Measurements from ENCODE around the gene AUTS2.

Gene AUTS2

GRCh38 chr7:69833964-69834363 is 235.7 kb downstream of the AUTS2 start:
- H3K9ac ChIP-seq (ENCODE audit: low read depth in 1 of 2, low read length in 2 of 2) = no peak overlapping the region
- H3K27me3 ChIP-seq (ENCODE audit: control insufficient read depth in 1 of 2, insufficient read depth in 2 of 2, low read length in 2 of 2) = no peaks in the 10 kb centered on the region
- H3K36me3 ChIP-seq (ENCODE audit: control insufficient read depth in 1 of 2, insufficient read depth in 2 of 2, low read length in 2 of 2) = no peaks in the 10 kb centered on the region
- no peak overlapping the region for H3K4me3 ChIP-seq (ENCODE audit: low read depth in 1 of 2, low read length in 2 of 2)
- no peak overlapping the region for H3K27ac ChIP-seq (ENCODE audit: low read depth, low read length)
- no peaks in the 10 kb centered on the region for H3K9me3 ChIP-seq (ENCODE audit: control insufficient read depth in 1 of 2, low read length in 2 of 2)
- H3K4me1 ChIP-seq (ENCODE audit: control insufficient read depth in 1 of 2, insufficient read depth in 2 of 2, low read length in 2 of 2) = no peaks in the 10 kb centered on the region

DNA sequence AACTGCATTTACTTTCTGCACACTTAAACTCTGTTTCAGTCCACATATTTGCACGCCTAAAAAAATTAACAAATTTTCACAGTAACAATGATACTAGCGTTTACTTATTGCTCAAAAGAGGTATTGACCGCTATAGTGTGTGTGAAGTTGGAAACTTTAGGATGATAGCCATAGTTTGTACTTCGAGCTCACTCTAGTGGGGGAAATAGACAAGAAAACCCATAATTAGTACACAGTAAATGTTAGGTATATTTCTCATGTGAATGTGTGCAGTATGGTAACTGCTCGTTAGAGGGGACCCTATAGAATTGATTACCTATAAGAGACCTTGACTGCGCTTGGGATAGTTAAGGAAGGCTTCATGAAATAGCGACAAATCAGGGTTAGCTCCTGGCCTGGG is 238.4 kb downstream of the AUTS2 start:
- H3K27me3 ChIP-seq (ENCODE audit: control insufficient read depth in 1 of 2, insufficient read depth in 2 of 2, low read length in 2 of 2) = no peaks in the 10 kb centered on the region
- H3K9me3 ChIP-seq (ENCODE audit: control insufficient read depth in 1 of 2, low read length in 2 of 2) = no peaks in the 10 kb centered on the region
- no peak overlapping the region for H3K4me3 ChIP-seq (ENCODE audit: low read depth in 1 of 2, low read length in 2 of 2)
- no peak overlapping the region for H3K9ac ChIP-seq (ENCODE audit: low read depth in 1 of 2, low read length in 2 of 2)
- no peaks in the 10 kb centered on the region for H3K36me3 ChIP-seq (ENCODE audit: control insufficient read depth in 1 of 2, insufficient read depth in 2 of 2, low read length in 2 of 2)
- H3K27ac ChIP-seq (ENCODE audit: low read depth, low read length) = no peak overlapping the region
- H3K4me1 ChIP-seq (ENCODE audit: control insufficient read depth in 1 of 2, insufficient read depth in 2 of 2, low read length in 2 of 2) = no peaks in the 10 kb centered on the region

- no peak overlapping the region for H3K9ac ChIP-seq (ENCODE audit: low read depth in 1 of 2, low read length in 2 of 2)
- no peak overlapping the region for H3K4me3 ChIP-seq (ENCODE audit: low read depth in 1 of 2, low read length in 2 of 2)
- H3K9me3 ChIP-seq (ENCODE audit: control insufficient read depth in 1 of 2, low read length in 2 of 2) = no peaks in the 10 kb centered on the region
- no peaks in the 10 kb centered on the region for H3K36me3 ChIP-seq (ENCODE audit: control insufficient read depth in 1 of 2, insufficient read depth in 2 of 2, low read length in 2 of 2)
- H3K27me3 ChIP-seq (ENCODE audit: control insufficient read depth in 1 of 2, insufficient read depth in 2 of 2, low read length in 2 of 2) = no peaks in the 10 kb centered on the region
- no peak overlapping the region for H3K27ac ChIP-seq (ENCODE audit: low read depth, low read length)
- no peaks in the 10 kb centered on the region for H3K4me1 ChIP-seq (ENCODE audit: control insufficient read depth in 1 of 2, insufficient read depth in 2 of 2, low read length in 2 of 2)
Measured at GRCh38 chr7:69837387-69838068, 239.3 kb downstream of the AUTS2 start.

- H3K36me3 ChIP-seq (ENCODE audit: control insufficient read depth in 1 of 2, insufficient read depth in 2 of 2, low read length in 2 of 2) = no peaks in the 10 kb centered on the region
- H3K9ac ChIP-seq (ENCODE audit: low read depth in 1 of 2, low read length in 2 of 2) = no peak overlapping the region
- H3K9me3 ChIP-seq (ENCODE audit: control insufficient read depth in 1 of 2, low read length in 2 of 2) = no peaks in the 10 kb centered on the region
- H3K4me1 ChIP-seq (ENCODE audit: control insufficient read depth in 1 of 2, insufficient read depth in 2 of 2, low read length in 2 of 2) = no peaks in the 10 kb centered on the region
- H3K4me3 ChIP-seq (ENCODE audit: low read depth in 1 of 2, low read length in 2 of 2) = no peak overlapping the region
- no peaks in the 10 kb centered on the region for H3K27me3 ChIP-seq (ENCODE audit: control insufficient read depth in 1 of 2, insufficient read depth in 2 of 2, low read length in 2 of 2)
- no peak overlapping the region for H3K27ac ChIP-seq (ENCODE audit: low read depth, low read length)
Measured at GRCh38 chr7:69839782-69840181, 241.5 kb downstream of the AUTS2 start.

DNA sequence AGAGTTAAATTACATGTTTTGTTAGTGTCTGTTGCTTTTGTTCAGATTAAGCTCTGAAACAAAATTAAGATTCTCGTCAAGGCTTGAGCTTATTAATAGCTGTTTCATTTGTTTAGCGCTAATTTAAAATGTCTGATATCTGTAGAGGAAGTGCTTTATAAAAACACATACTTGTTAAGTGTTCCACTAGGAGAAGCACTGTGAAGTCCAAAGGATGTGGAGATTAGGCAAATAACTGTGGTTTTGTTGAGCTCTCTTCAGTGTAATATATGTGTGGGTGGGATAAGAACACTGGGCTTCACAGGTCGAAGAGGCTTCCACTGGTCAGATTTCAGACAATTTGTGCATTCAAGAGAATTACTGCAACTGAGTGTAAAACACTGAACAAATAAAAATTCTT is 242.0 kb downstream of the AUTS2 start:
- H3K9ac ChIP-seq (ENCODE audit: low read depth in 1 of 2, low read length in 2 of 2) = no peak overlapping the region
- H3K9me3 ChIP-seq (ENCODE audit: control insufficient read depth in 1 of 2, low read length in 2 of 2) = no peaks in the 10 kb centered on the region
- no peaks in the 10 kb centered on the region for H3K4me1 ChIP-seq (ENCODE audit: control insufficient read depth in 1 of 2, insufficient read depth in 2 of 2, low read length in 2 of 2)
- H3K27ac ChIP-seq (ENCODE audit: low read depth, low read length) = no peak overlapping the region
- H3K36me3 ChIP-seq (ENCODE audit: control insufficient read depth in 1 of 2, insufficient read depth in 2 of 2, low read length in 2 of 2) = no peaks in the 10 kb centered on the region
- peaks cover 0 to 3% of the 10 kb centered on the region in 2 donors for H3K27me3 ChIP-seq (ENCODE audit: control insufficient read depth in 1 of 2, insufficient read depth in 2 of 2, low read length in 2 of 2)
- no peak overlapping the region for H3K4me3 ChIP-seq (ENCODE audit: low read depth in 1 of 2, low read length in 2 of 2)

GRCh38 chr7:69843653-69844052 is 245.4 kb downstream of the AUTS2 start:
- no peak overlapping the region for H3K27ac ChIP-seq (ENCODE audit: low read depth, low read length)
- H3K4me3 ChIP-seq (ENCODE audit: low read depth in 1 of 2, low read length in 2 of 2) = no peak overlapping the region
- no peaks in the 10 kb centered on the region for H3K9me3 ChIP-seq (ENCODE audit: control insufficient read depth in 1 of 2, low read length in 2 of 2)
- no peak overlapping the region for H3K9ac ChIP-seq (ENCODE audit: low read depth in 1 of 2, low read length in 2 of 2)
- peaks cover 0 to 6% of the 10 kb centered on the region in 2 donors for H3K27me3 ChIP-seq (ENCODE audit: control insufficient read depth in 1 of 2, insufficient read depth in 2 of 2, low read length in 2 of 2)
- H3K4me1 ChIP-seq (ENCODE audit: control insufficient read depth in 1 of 2, insufficient read depth in 2 of 2, low read length in 2 of 2) = no peaks in the 10 kb centered on the region
- H3K36me3 ChIP-seq (ENCODE audit: control insufficient read depth in 1 of 2, insufficient read depth in 2 of 2, low read length in 2 of 2) = no peaks in the 10 kb centered on the region

DNA sequence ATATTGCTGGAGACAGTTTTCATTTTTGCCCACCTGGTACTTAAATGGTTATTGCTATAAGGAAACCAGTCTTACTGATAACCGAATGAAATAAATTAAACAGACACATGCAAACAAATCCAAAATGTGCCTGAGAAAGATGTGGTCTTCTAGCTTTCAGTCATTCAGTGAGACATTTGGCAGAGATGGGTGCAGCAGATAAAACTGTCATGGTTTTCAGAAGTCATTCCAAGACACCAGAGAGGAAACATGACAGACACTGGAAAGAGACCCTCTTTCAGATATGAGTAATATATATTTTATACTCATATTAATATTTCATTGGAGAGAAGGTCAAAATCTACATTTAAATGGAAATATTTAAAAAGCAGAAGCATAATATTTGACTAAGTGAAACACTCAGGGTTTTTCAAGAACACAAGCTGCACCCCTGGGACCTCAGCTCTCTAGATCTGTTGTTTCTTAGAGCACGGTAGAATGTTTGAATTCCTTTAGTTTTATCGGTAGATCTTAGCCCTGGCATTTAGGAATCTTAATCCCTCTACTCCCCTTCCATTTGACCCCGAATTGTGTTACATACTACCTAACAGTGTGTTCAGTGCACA is 246.1 kb downstream of the AUTS2 start:
- H3K9me3 ChIP-seq (ENCODE audit: control insufficient read depth in 1 of 2, low read length in 2 of 2) = no peaks in the 10 kb centered on the region
- no peaks in the 10 kb centered on the region for H3K36me3 ChIP-seq (ENCODE audit: control insufficient read depth in 1 of 2, insufficient read depth in 2 of 2, low read length in 2 of 2)
- no peak overlapping the region for H3K9ac ChIP-seq (ENCODE audit: low read depth in 1 of 2, low read length in 2 of 2)
- peaks cover 0 to 6% of the 10 kb centered on the region in 2 donors for H3K27me3 ChIP-seq (ENCODE audit: control insufficient read depth in 1 of 2, insufficient read depth in 2 of 2, low read length in 2 of 2)
- H3K4me3 ChIP-seq (ENCODE audit: low read depth in 1 of 2, low read length in 2 of 2) = no peak overlapping the region
- H3K4me1 ChIP-seq (ENCODE audit: control insufficient read depth in 1 of 2, insufficient read depth in 2 of 2, low read length in 2 of 2) = no peaks in the 10 kb centered on the region
- no peak overlapping the region for H3K27ac ChIP-seq (ENCODE audit: low read depth, low read length)

DNA sequence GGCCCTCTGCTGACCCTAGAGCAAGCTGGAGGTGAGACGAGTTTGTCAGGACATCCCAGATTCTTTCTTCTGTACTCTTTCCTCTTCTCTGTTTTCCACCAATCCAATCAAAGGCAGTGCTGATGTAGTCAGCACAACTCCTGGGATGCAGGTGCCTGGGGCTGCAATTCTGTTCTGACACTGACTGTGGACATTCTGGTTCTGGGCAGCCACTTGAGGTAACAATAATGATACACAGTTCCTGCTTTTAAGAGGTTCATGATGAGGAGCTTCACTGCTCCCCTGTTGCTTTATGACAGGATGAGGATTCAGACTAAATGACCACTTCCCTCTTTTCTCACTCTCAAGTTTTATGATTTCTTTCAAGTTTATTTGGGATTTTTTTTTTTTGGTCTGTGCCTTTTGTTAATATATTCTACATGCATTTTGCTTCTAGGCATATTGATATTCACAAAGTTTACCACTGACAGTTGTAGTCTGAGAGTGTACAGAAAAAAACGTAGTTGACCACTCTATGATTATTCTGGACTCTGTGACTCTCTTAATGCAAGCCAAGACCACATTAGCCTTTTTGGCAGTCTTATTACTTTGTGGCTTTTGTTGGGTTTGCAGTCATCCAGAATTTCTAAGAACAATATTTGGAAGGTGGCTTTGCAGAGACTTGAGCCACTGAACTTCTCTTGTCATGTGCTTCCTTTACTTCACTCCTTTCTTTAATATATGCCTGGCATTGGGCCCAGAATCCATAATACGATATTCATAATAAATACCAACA is 247.6 kb downstream of the AUTS2 start:
- Histone ChIP-seq H3K4me3 (ENCODE audit: low read depth in 1 of 2, low read length in 2 of 2) (no peak overlapping the region), H3K9ac (ENCODE audit: low read depth in 1 of 2, low read length in 2 of 2) (no peak overlapping the region), H3K27ac (ENCODE audit: low read depth, low read length) (no peak overlapping the region)

GRCh38 chr7:69847921-69848612 is 249.8 kb downstream of the AUTS2 start:
- Histone ChIP-seq H3K9me3 (ENCODE audit: control insufficient read depth in 1 of 2, low read length in 2 of 2) (no peaks in the 10 kb centered on the region), H3K4me1 (ENCODE audit: control insufficient read depth in 1 of 2, insufficient read depth in 2 of 2, low read length in 2 of 2) (no peaks in the 10 kb centered on the region), H3K9ac (ENCODE audit: low read depth in 1 of 2, low read length in 2 of 2) (no peak overlapping the region), H3K27me3 (ENCODE audit: control insufficient read depth in 1 of 2, insufficient read depth in 2 of 2, low read length in 2 of 2) (peaks cover 0 to 6% of the 10 kb centered on the region in 2 donors), H3K4me3 (ENCODE audit: low read depth in 1 of 2, low read length in 2 of 2) (no peak overlapping the region), H3K36me3 (ENCODE audit: control insufficient read depth in 1 of 2, insufficient read depth in 2 of 2, low read length in 2 of 2) (no peaks in the 10 kb centered on the region), H3K27ac (ENCODE audit: low read depth, low read length) (no peak overlapping the region)

More for the DNA sequence above, 247.6 kb downstream of the AUTS2 start:
- Histone ChIP-seq H3K4me1 (ENCODE audit: control insufficient read depth in 1 of 2, insufficient read depth in 2 of 2, low read length in 2 of 2) (no peaks in the 10 kb centered on the region), H3K36me3 (ENCODE audit: control insufficient read depth in 1 of 2, insufficient read depth in 2 of 2, low read length in 2 of 2) (no peaks in the 10 kb centered on the region), H3K9me3 (ENCODE audit: control insufficient read depth in 1 of 2, low read length in 2 of 2) (no peaks in the 10 kb centered on the region), H3K27me3 (ENCODE audit: control insufficient read depth in 1 of 2, insufficient read depth in 2 of 2, low read length in 2 of 2) (peaks cover 0 to 6% of the 10 kb centered on the region in 2 donors)

DNA sequence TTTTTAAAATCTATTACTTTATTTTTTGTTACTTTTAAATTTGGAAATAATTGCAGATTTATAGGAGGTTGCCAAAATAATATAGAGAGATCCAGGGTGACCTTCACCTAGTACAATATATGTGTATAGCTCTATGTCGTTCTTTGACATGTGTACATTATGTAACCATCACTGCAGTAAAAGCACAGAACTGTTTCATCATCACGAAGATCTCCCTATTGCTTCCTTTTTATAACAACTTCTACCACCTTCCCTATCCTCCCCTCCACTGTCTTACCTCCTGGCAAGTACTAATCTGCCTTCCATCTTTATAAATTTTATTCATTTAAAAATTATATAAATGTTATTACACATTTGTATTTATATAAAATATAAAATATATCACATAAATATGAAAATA is 251.0 kb downstream of the AUTS2 start:
- H3K4me1 ChIP-seq (ENCODE audit: control insufficient read depth in 1 of 2, insufficient read depth in 2 of 2, low read length in 2 of 2) = no peaks in the 10 kb centered on the region
- H3K36me3 ChIP-seq (ENCODE audit: control insufficient read depth in 1 of 2, insufficient read depth in 2 of 2, low read length in 2 of 2) = no peaks in the 10 kb centered on the region
- H3K9ac ChIP-seq (ENCODE audit: low read depth in 1 of 2, low read length in 2 of 2) = no peak overlapping the region

More for the DNA sequence above, 251.0 kb downstream of the AUTS2 start:
- Histone ChIP-seq H3K4me3 (ENCODE audit: low read depth in 1 of 2, low read length in 2 of 2) (no peak overlapping the region), H3K9me3 (ENCODE audit: control insufficient read depth in 1 of 2, low read length in 2 of 2) (no peaks in the 10 kb centered on the region), H3K27ac (ENCODE audit: low read depth, low read length) (no peak overlapping the region), H3K27me3 (ENCODE audit: control insufficient read depth in 1 of 2, insufficient read depth in 2 of 2, low read length in 2 of 2) (peaks cover 0 to 6% of the 10 kb centered on the region in 2 donors)
